Measurements from ENCODE around the gene ZNF324. TPM values are rescaled to one million over a fixed set of nuclear protein-coding genes. Genes with fewer than 3 reads are reported as not detected.

Gene ZNF324
- total RNA-seq, 1 donor, result 20.6 TPM

DNA sequence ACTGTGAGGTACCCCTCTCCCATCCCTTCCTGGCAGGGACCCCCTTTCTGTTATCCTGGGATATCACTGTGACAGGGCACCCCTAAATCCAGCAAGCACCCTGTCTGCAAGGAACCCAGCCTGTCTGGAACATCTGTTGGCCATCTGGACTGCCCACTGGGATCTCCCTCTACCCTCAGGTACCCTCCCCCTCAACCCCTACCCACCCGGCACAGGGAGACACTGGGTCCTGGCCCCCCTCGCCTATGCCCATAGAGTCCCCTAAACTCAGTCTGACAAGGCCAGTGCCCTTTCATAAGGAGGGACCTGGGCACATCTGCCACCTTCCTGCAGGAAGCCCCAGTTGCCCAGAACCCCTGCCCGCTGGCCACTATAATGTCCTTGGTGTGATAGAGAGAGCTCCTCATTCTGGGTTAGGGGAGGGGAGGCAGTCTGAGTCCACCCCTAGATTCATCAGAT, 47.7 kb downstream of the ZNF324 start:
- peaks cover 24% of the 10 kb centered on the region for H4K20me1 ChIP-seq (ENCODE audit: insufficient read depth, low read length)
- H3K79me2 ChIP-seq (ENCODE audit: insufficient read depth, low read length), result peaks cover 45% of the 10 kb centered on the region
- peaks cover 10% of the 10 kb centered on the region for H3K4me1 ChIP-seq (ENCODE audit: insufficient read depth, low read length)
- peaks cover 9% of the 10 kb centered on the region for H3K36me3 ChIP-seq (ENCODE audit: insufficient read depth, low read length)
- peak overlapping the region; percentile 68 for H3K4me3 ChIP-seq (ENCODE audit: insufficient read depth, low read length)
- DNase-seq (ENCODE audit: insufficient read length, low spot score, missing footprints), result peak; percentile 73
- H3K4me2 ChIP-seq (ENCODE audit: insufficient read depth, low read length), result peak overlapping the region; percentile 77
- H3K9me3 ChIP-seq (ENCODE audit: low read depth, low read length), result no peaks in the 10 kb centered on the region
- TF ChIP-seq, protein P1, sequence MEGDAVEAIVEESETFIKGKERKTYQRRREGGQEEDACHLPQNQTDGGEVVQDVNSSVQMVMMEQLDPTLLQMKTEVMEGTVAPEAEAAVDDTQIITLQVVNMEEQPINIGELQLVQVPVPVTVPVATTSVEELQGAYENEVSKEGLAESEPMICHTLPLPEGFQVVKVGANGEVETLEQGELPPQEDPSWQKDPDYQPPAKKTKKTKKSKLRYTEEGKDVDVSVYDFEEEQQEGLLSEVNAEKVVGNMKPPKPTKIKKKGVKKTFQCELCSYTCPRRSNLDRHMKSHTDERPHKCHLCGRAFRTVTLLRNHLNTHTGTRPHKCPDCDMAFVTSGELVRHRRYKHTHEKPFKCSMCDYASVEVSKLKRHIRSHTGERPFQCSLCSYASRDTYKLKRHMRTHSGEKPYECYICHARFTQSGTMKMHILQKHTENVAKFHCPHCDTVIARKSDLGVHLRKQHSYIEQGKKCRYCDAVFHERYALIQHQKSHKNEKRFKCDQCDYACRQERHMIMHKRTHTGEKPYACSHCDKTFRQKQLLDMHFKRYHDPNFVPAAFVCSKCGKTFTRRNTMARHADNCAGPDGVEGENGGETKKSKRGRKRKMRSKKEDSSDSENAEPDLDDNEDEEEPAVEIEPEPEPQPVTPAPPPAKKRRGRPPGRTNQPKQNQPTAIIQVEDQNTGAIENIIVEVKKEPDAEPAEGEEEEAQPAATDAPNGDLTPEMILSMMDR (IDR thresholded peaks at IDR 0.05; ENCODE audit: extremely low read depth, low read depth, low read length), result no peak
- no peak overlapping the region for H3K27ac ChIP-seq (ENCODE audit: low read depth, low read length)
- H3K27me3 ChIP-seq (ENCODE audit: insufficient read depth, low read length), result no peaks in the 10 kb centered on the region
- no peak overlapping the region for H2AFZ ChIP-seq (ENCODE audit: low read length)

DNA sequence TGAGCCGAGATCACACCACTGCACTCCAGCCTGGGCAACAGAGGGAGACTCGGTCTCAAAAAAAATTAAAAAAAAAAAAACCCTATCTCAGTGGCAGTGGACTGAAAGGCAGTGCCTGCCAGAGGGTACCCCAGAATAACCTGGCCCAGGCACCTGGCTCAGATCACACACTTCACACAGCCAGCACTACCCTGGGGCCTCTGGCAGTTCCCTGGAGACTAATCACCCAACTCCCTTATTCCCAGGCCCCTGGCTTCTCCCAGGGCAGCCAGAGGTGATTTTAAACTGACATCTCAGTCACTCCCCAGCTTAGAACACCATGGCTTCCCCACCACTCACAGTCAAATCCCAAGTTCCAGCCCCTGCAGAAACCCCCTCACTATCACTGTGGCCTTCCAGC, 48.4 kb downstream of the ZNF324 start:
- no peak overlapping the region for H3K4me3 ChIP-seq (ENCODE audit: insufficient read depth, low read length)
- no peaks in the 10 kb centered on the region for H3K27me3 ChIP-seq (ENCODE audit: insufficient read depth, low read length)
- H3K27ac ChIP-seq (ENCODE audit: low read depth, low read length), result no peak overlapping the region
- TF ChIP-seq, protein P1 (IDR thresholded peaks at IDR 0.05; ENCODE audit: extremely low read depth, low read depth, low read length), result no peak
- H2AFZ ChIP-seq (ENCODE audit: low read length), result no peak overlapping the region
- H4K20me1 ChIP-seq (ENCODE audit: insufficient read depth, low read length), result peaks cover 24% of the 10 kb centered on the region
- no peak for DNase-seq (ENCODE audit: insufficient read length, low spot score, missing footprints)
- no peak overlapping the region for H3K4me2 ChIP-seq (ENCODE audit: insufficient read depth, low read length)
- H3K4me1 ChIP-seq (ENCODE audit: insufficient read depth, low read length), result peaks cover 11% of the 10 kb centered on the region
- no peaks in the 10 kb centered on the region for H3K9me3 ChIP-seq (ENCODE audit: low read depth, low read length)
- peaks cover 45% of the 10 kb centered on the region for H3K79me2 ChIP-seq (ENCODE audit: insufficient read depth, low read length)
- peaks cover 9% of the 10 kb centered on the region for H3K36me3 ChIP-seq (ENCODE audit: insufficient read depth, low read length)

DNA sequence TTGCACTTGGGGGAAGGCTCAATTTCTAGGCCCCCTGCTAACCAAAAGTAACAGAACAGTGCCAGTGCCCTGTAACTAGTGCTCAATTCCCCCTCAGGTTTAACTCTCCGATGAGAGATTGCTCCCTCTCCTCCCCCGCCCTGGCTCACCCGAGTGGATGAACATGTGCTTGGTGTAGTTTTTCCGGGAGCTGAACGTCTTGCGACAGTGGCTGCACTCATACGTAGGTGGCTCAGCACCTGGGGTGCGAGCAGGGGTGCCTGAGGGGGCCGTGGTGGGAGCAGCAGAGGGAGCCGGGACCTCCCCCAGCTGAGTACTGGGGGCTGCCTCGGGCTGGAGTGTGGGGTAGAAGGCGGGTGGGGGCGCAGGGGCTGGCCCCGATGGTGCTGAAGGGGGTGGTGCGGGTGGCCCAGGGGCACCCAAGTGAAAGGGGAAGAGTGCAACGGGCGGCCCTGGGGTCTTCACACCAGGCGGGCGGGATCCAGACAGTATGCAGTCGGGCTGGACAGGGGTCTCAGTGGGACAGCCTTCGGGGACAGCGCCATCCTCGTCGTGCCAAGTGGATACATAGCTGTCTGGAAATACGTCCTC, 49.5 kb downstream of the ZNF324 start:
- no peaks in the 10 kb centered on the region for H3K27me3 ChIP-seq (ENCODE audit: insufficient read depth, low read length)
- H3K4me1 ChIP-seq (ENCODE audit: insufficient read depth, low read length), result peaks cover 14% of the 10 kb centered on the region
- TF ChIP-seq, protein P1 (IDR thresholded peaks at IDR 0.05; ENCODE audit: extremely low read depth, low read depth, low read length), result no peak
- H3K36me3 ChIP-seq (ENCODE audit: insufficient read depth, low read length), result peaks cover 9% of the 10 kb centered on the region
- DNase-seq (ENCODE audit: insufficient read length, low spot score, missing footprints), result peak; percentile 68
- peaks cover 45% of the 10 kb centered on the region for H3K79me2 ChIP-seq (ENCODE audit: insufficient read depth, low read length)
- H3K4me3 ChIP-seq (ENCODE audit: insufficient read depth, low read length), result no peak overlapping the region
- H3K27ac ChIP-seq (ENCODE audit: low read depth, low read length), result no peak overlapping the region
- no peak overlapping the region for H3K4me2 ChIP-seq (ENCODE audit: insufficient read depth, low read length)
- H4K20me1 ChIP-seq (ENCODE audit: insufficient read depth, low read length), result peaks cover 24% of the 10 kb centered on the region
- H2AFZ ChIP-seq (ENCODE audit: low read length), result no peak overlapping the region
- no peaks in the 10 kb centered on the region for H3K9me3 ChIP-seq (ENCODE audit: low read depth, low read length)

DNA sequence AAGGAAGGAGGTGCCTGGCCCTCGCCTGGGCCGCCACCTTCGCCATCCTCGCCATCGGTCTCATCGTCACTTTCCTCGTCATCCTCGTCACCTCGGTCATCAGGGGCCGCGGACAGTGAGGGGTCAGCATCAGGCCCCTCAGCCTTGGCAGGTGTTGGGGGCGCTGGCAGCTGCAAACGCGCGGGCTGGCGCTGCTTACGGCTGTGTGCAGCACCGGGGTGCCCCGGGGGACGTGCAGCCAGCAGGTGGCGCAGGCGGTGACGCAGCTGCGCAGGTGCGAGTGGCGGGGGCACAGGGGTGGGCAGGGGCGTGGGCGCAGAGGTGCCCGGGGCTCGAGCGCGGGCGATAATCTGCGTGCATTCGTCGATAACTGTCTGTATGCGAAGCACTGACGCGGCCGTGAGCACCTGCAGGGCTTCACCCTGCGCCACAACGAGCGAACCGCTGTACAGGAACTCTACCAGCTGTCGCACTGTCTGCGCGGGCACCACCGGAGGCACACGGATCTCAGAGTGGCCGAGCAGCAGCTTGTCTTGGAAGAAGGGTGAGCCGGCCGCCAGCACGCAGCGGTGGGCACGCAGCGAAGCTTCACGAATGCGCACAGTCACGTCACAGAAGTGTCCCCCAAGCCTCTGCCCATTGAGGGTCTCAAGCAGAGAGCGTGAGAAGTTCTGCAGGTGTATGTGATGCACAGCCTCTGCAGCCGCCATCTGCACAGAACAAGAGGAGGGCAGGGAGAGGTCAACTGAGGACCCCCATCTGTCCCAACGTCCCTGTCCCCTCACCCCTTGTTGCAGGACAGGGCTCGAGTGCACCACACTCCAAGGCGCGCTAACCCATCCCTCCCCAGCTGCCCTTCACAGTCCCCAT, 50.3 kb downstream of the ZNF324 start:
- Histone ChIP-seq H3K4me1 (ENCODE audit: insufficient read depth, low read length) (peaks cover 14% of the 10 kb centered on the region), H3K4me2 (ENCODE audit: insufficient read depth, low read length) (no peak overlapping the region), H3K27me3 (ENCODE audit: insufficient read depth, low read length) (no peaks in the 10 kb centered on the region), H3K36me3 (ENCODE audit: insufficient read depth, low read length) (peaks cover 9% of the 10 kb centered on the region), H3K27ac (ENCODE audit: low read depth, low read length) (no peak overlapping the region), H3K4me3 (ENCODE audit: insufficient read depth, low read length) (no peak overlapping the region), H2AFZ (ENCODE audit: low read length) (no peak overlapping the region), H3K79me2 (ENCODE audit: insufficient read depth, low read length) (peaks cover 45% of the 10 kb centered on the region), H4K20me1 (ENCODE audit: insufficient read depth, low read length) (peaks cover 24% of the 10 kb centered on the region), H3K9me3 (ENCODE audit: low read depth, low read length) (no peaks in the 10 kb centered on the region)
- TF ChIP-seq, protein P1 (IDR thresholded peaks at IDR 0.05; ENCODE audit: extremely low read depth, low read depth, low read length), result no peak
- no peak for DNase-seq (ENCODE audit: insufficient read length, low spot score, missing footprints)

All from osteoblast (primary cell).